Central memory CD4-positive, alpha-beta T cell (primary cell): ENCODE measurements around the gene CAMKK1.

Experiments
- DNase-seq: peaks from one replicate; pipeline ENCODE4 v3.0.0; 2022

Gene CAMKK1

DNA sequence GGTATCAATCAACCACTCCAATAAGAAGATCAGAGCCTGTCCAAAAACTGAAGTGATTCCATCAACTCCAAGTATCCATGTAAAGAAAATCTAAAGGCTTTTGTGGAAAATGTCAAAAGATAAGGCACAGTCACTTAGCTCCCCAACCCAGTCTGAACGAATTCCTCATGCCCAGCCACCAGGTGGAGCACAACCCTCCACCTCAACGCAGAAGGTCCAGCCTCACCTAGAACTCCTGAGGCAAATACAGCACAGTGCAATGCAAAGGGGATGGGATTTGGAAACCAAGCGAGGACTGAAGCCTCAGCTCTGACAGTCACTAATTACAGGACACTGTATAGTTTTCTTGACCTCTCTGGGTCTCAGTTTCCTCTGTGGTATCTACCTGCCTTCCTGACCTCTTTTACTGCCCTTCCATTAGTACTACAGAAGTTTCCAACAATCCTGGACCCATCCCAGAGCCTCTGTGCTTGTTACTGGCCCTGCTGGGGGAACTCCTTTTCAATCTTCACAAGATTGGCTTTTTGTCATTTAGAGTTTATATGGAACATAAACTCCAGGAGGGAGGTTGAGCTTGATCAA lies 48.8 kb downstream of the CAMKK1 start:
- peak; percentile 24 for DNase-seq

GRCh38 chr17:3838206-3838605 lies 54.6 kb downstream of the CAMKK1 start:
- DNase-seq, result no peak

DNA sequence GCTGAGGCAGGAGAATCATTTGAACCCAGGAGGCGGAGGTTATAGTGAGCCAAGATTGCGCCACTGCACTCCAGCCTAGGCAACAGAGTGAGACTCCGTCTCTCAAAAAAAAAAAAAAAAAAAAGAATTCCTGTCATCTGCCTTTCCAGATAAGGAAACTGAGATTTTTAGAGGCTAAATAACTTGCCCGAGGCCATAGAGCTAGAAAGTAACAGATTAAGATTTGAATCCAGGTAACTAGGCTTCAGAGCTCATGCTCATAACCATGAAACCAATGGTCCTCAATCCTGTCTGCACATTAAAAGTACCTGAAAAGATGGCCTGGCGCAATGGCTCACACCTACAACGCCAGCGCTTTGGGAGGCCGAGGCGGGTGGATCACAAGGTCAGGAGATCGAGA lies 56.3 kb downstream of the CAMKK1 start:
- no peak for DNase-seq

DNA sequence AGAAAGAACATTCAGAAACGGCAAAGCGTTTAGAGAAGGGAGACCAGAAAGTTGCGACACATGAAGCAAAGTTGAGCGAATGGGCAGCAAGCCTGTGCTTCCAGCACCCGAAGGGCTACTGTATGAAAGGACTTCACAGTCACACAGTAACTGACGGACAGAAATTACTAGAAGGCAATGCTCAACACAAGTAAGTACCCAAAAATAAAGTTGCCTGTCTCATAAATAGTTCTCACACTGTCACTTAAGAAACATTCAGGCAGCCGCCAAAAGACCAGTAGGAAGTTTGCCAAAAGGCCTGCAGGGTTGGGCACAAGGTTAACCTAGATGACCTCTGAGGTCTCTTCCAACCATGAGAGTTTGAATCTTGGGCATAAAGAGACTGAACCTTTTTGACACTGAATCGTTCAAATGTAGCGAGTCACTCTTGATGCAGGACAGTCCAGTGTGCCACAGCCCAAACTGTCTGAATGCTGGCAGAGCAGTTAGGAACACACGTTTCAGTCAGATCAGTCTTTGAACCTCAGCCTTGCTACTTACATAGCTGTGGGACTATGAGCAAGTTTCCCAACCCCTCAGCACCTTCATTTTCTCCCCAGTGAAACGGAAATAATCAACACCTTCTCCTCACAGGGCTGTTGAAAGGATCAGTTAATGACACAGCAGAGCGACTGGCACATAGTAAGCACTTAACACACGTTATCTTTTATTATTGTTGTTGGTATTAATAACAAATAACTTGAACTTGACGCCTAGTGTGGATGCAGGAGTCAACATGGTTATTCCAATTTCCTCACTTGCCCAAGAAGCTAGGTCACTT lies 57.2 kb downstream of the CAMKK1 start:
- no peak for DNase-seq

GRCh38 chr17:3834811-3835210 lies 58.0 kb downstream of the CAMKK1 start:
- DNase-seq, result no peak

GRCh38 chr17:3828852-3829232 lies 64.0 kb downstream of the CAMKK1 start:
- DNase-seq, result no peak

DNA sequence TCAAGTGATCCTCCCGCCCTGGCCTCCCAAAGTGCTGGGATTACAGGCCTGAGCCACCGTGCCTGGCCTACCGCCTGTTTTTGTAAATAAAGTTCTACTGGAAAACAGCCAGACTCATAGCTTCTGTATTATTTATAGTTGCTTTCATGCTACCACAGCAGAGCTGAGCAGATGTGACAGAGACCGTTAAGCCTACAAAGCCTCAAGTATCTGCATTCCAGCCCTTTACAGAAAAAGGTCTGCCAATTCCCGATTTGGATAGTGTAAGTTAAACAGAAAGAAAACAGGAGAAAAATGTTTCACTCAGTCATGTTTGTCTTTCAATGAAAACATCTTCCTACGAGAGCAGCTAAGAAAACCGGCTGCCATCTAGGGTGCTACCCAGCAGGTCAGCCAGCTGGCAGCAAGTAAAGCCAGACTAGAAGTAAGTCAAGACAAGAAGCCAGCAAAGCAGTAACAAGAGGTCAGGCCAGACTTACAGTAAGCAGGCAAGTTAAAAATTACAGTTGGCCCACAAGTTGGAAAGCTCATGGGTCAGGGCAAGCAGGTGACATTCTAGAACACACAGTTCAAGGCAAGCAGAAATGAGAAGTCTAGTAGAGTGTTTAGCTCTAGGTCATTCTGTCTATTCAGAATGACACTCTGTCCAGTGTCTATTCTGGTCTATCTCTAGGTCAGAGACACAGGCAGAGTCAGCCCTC lies 64.6 kb downstream of the CAMKK1 start:
- no peak for DNase-seq

DNA sequence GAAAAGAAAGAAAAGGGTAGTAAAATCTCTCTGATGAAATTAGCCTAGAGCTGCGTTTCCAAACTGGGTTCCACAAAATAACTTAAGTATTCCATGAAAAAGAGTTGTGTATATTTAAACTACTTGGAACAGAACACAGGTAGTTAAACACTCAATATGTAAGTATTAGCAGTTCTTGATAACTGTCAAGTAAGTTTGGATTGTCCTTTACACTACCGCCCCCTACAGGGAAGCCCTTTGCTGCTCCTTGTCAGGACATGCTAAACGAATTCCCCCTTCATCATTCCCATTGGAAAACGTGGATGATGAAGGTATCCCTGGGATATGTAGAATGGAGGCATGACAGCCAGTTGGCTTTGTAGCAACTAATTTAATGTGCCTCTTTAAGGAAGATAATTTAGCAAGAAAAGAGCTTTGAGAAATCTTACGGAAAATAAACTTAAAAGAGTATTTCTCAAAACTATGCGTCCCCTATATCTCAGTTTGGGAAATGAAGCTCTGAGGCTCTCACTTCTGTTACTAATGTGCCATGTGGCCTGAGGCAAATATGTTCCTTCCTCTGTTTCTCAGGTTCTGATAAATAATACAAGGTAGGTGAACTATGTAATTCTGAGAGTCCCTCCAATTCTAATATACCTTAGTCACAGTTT lies 65.6 kb downstream of the CAMKK1 start:
- peak; percentile 64 for DNase-seq

GRCh38 chr17:3826191-3826590 lies 66.7 kb downstream of the CAMKK1 start:
- DNase-seq, result no peak

- DNase-seq, result no peak
Measured at GRCh38 chr17:3821101-3821500, 71.8 kb downstream of the CAMKK1 start.

GRCh38 chr17:3818786-3819185 lies 74.1 kb downstream of the CAMKK1 start:
- no peak for DNase-seq

GRCh38 chr17:3817851-3818605 lies 74.8 kb downstream of the CAMKK1 start:
- no peak for DNase-seq

GRCh38 chr17:3815925-3816324 lies 76.9 kb downstream of the CAMKK1 start:
- no peak for DNase-seq

DNA sequence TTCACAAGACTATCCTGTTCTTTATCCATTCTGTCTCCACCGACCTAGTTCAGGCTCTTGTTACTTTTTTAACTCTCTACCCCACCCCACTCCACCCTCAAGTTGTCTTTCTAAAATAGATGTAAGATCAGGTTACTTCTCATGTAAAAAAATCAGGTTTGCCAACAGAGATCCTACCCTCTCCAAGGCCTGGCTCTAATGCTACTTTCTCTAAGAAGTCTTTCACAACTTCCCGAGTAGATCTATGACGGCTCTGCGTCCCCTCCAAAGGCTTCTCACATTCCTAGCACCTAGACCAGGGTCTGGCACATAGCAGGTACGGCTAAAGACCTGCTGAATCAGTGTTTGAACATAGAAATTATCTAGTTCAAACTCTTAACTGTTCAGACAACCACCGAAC lies 77.7 kb downstream of the CAMKK1 start:
- DNase-seq, result no peak

- DNase-seq, result no peak
Measured at GRCh38 chr17:3814361-3814760, 78.5 kb downstream of the CAMKK1 start.

DNA sequence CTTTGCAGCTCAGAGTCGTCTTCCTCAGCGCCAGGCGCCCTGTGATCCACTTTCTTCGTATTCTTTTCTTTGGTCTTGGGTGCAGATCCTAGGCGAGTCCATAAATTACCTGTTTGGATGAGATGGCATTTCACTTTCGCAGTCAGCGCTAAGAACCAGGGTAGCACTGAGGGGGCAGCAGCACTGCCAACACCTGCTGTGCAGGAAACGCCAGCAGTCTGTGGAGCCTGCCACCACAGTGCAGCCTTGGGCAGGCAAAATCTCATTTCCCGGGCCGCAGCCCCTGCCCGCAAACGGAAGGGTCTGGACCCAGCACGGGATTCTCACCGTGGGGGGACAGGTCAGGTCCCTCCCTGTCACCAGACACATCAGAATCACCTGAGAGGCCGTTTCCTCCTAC lies 79.7 kb downstream of the CAMKK1 start:
- no peak for DNase-seq

GRCh38 chr17:3812771-3813170 lies 80.1 kb downstream of the CAMKK1 start:
- DNase-seq, result no peak

DNA sequence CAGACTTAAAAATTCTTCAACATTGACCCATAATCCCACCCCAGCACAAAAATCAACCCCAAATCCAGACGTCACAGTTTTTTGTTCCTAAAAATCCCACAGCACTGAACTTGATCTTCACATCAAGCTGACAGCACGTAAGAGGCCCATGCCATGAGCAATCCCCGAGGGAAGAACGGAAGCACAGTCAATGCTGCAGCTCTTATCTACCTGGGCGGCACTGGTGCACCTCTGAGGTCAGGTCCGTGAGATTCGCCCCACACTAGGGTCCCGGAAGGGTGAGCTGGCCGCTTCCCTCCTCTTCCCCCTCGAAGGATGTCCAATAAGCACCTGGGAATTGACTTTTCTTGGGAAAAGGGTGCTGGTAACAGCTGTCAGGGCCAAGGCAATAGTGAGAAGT lies 80.6 kb downstream of the CAMKK1 start:
- DNase-seq, result no peak
